Right lobe of liver (tissue), 6 donors: Measurements from ENCODE around the gene ABLIM2. TPM values are rescaled to one million over a fixed set of nuclear protein-coding genes. Genes with fewer than 3 reads are reported as not detected.

Source experiments
- ATAC-seq, 4 donors: fragments of 200-7000 bp; cut with Tn5 transposase; one replicate each; pipeline ENCODE4 v1.9.1; 2020; ENCODE audit warnings: mild to moderate bottlenecking in 4 of 4, moderate library complexity in 4 of 4
- DNase-seq, 3 donors: peaks; one replicate each; pipeline ENCODE4 v3.0.0-alpha.2; 2020
- H3K27ac ChIP-seq, 3 donors: fragments of 200-600 bp; one replicate each; pipeline ENCODE4 v1.8.0; 2022
- H3K27me3 ChIP-seq, 2 donors: fragments of 200-600 bp; one replicate each; pipeline ENCODE4 v1.8.0; 2022
- H3K36me3 ChIP-seq, 4 donors: fragments of 200-600 bp; sonication (generic) in 1 of 4; one replicate each; pipeline versions ENCODE4 v1.5.1 to v1.8.0; 2017 to 2022; ENCODE audit warnings: control low read depth in 1 of 4
- H3K4me1 ChIP-seq, 4 donors: fragments of 200-600 bp; sonication (generic) in 1 of 4; one replicate each; pipeline versions ENCODE4 v1.5.1 to v1.8.0; 2017 to 2022; ENCODE audit warnings: control low read depth in 1 of 4
- H3K4me3 ChIP-seq, 3 donors: fragments of 200-600 bp; one replicate each; pipeline ENCODE4 v1.8.0; 2022
- H3K9me3 ChIP-seq, 4 donors: fragments of 200-600 bp; sonication (generic) in 1 of 4; one replicate each; pipeline versions ENCODE4 v1.5.1 to v1.8.0; 2017 to 2022; ENCODE audit warnings: control low read depth in 1 of 4
- CTCF ChIP-seq, 4 donors: fragments of 200-600 bp in 3 of 4; fragments of 450-650 bp in 1 of 4; IDR thresholded peaks; one replicate each; pipeline versions ENCODE4 v1.5.1 to v1.8.0; 2016 to 2022; ENCODE audit warnings: antibody characterized with exemption in 4 of 4, mild to moderate bottlenecking in 2 of 4
- POLR2A ChIP-seq: fragments of 450-650 bp; IDR thresholded peaks from one replicate; pipeline ENCODE4 v1.6.1; 2017; ENCODE audit warnings: antibody characterized with exemption, mild to moderate bottlenecking
- WGBS: methylation state at CpG from one replicate; pipeline ENCODE4 v1.1.6; 2018; ENCODE audit warnings: low coverage, low lambda C conversion rate; ENCODE audit not compliant: insufficient coverage; ENCODE audit errors: missing lambda C conversion rate; 5-methylcytosine and 5-hydroxymethylcytosine counted together
- intact Hi-C, 2 donors: fragments of 100-400 bp; cut with DNase I; formaldehyde crosslinking; loops; one replicate each; pipeline versions ENCODE4 v1.11.2 to v1.14.1; 2022
- total RNA-seq, 6 experiments: library from RNA; depleted of rRNA in 2 of 6; stranded (reverse); fragments of >200 nt in 2 of 6; fragmentation: NEBNext Ultra II Directional in 3 of 6; extraction: Animal tissue kit (Norgen Biotek cat#: 25700) in 3 of 6; gene quantifications; one replicate each; pipeline versions ENCODE4 v1.1.0 to v1.2.4, GENCODE V29; 2016 to 2023
- donor health status: DM: no; HTN: yes; CAD: no.
- donor health status: DM: no; HTN: no; CAD: no.
- donor health status: DM: no; HTN: no; CAD: no.
- donor health status: DM: no; HTN: yes; CAD: no.
- donor health status: DM: no; HTN: yes; CAD: no.

Gene ABLIM2
- total RNA-seq, 6 experiments from 2014 or later: 0.93 to 3.5 (median 2.3) TPM

- no peak overlapping the region for H3K27ac ChIP-seq
- H3K36me3 ChIP-seq: no peaks in the 10 kb centered on the region
- H3K9me3 ChIP-seq: no peaks in the 10 kb centered on the region
- no peak overlapping the region for H3K4me3 ChIP-seq
- H3K4me1 ChIP-seq: no peaks in the 10 kb centered on the region
- ATAC-seq (no peak), DNase-seq (no peak)
- no peaks in the 10 kb centered on the region for H3K27me3 ChIP-seq
- WGBS: 83% methylated on average over 1 of the region's 1 CpG
- intact Hi-C loops: no loop called here
- TF ChIP-seq POLR2A (no peak), CTCF (IDR thresholded peaks at IDR 0.05) (peak; percentile 24 to 39 (median 31))
Measured at GRCh38 chr4:8168232-8168631, 9.6 kb upstream of the ABLIM2 start.

DNA sequence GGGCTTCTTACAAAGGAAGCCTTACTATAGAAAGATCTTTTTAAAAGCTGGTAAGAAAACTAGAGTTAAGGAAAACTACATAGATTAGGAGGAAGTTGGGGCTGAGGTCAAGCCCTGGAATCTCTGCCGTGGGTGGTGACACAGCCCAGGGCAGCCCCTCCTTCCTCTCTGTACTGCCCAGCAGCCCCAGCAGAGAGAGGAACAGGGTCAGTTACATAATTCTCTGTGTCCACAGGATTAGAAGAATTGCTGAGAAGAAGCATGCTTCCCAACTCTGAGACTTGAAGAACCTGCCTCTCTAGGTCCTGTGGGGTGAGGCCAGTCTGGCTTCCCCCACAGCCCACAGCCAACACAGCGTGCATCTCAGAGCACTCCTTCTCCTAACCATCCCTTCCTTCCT lies 9.2 kb upstream of the ABLIM2 start:
- DNase-seq (no peak), ATAC-seq (peak; percentile 73 to 82 (median 74))
- 0% methylated on average over 1 of the region's 2 CpGs for WGBS
- TF ChIP-seq POLR2A (no peak), CTCF (IDR thresholded peaks at IDR 0.05) (no peak)
- Histone ChIP-seq H3K9me3 (no peaks in the 10 kb centered on the region), H3K36me3 (no peaks in the 10 kb centered on the region), H3K27me3 (no peaks in the 10 kb centered on the region), H3K27ac (peak overlapping the region in 1 of 3 donors; percentile 10), H3K4me1 (no peaks in the 10 kb centered on the region), H3K4me3 (no peak overlapping the region)
- intact Hi-C loops: no loop called here

DNA sequence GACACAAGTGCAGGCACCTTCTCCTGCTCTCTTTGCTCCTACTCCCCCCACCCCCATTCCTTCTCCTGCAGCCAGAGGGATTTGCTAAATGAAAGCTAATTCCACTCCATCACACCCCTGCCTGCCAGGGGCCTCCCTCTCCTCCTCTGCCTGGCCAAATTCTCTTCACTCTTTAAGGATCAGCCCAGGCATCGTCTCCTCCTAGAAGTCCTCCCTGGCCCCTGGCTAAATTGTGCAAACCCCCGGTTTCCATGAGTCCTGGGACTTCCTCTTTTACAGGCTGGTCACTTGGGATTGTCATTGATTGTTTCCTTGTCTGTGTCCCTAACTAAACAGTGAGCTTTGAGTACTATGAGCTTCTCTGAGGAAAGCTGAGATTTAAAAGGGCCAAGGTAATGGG lies 8.7 kb upstream of the ABLIM2 start:
- H3K27ac ChIP-seq: peak overlapping the region in 1 of 3 donors; percentile 10
- 7% methylated on average over 2 of the region's 2 CpGs for WGBS

GRCh38 chr4:8165374-8165896 lies 6.8 kb upstream of the ABLIM2 start:
- H3K4me1 ChIP-seq: no peaks in the 10 kb centered on the region
- DNase-seq (no peak), ATAC-seq (no peak)
- no peak overlapping the region for H3K4me3 ChIP-seq
- no peaks in the 10 kb centered on the region for H3K9me3 ChIP-seq
- TF ChIP-seq POLR2A (no peak), CTCF (IDR thresholded peaks at IDR 0.05) (no peak)
- H3K27ac ChIP-seq: no peak overlapping the region
- no peaks in the 10 kb centered on the region for H3K36me3 ChIP-seq
- 39% methylated on average over 3 of the region's 6 CpGs for WGBS
- H3K27me3 ChIP-seq: no peaks in the 10 kb centered on the region
- intact Hi-C loops: no loop called here

More for the DNA sequence above, 8.7 kb upstream of the ABLIM2 start:
- H3K36me3 ChIP-seq: no peaks in the 10 kb centered on the region
- intact Hi-C loops: no loop called here
- no peaks in the 10 kb centered on the region for H3K27me3 ChIP-seq
- H3K4me3 ChIP-seq: no peak overlapping the region
- TF ChIP-seq CTCF (IDR thresholded peaks at IDR 0.05): no peak
- TF ChIP-seq POLR2A: no peak
- peak; percentile 15 to 51 (median 22) for ATAC-seq
- no peak for DNase-seq
- no peaks in the 10 kb centered on the region for H3K9me3 ChIP-seq
- no peaks in the 10 kb centered on the region for H3K4me1 ChIP-seq

- 71% methylated on average over 3 of the region's 10 CpGs for WGBS
- TF ChIP-seq CTCF (IDR thresholded peaks at IDR 0.05): no peak
- no peak for TF ChIP-seq POLR2A
- no peaks in the 10 kb centered on the region for H3K36me3 ChIP-seq
- H3K4me1 ChIP-seq: peaks cover 0 to 2% (median 0%) of the 10 kb centered on the region in 4 donors
- no peaks in the 10 kb centered on the region for H3K27me3 ChIP-seq
- H3K27ac ChIP-seq: no peak overlapping the region
- H3K4me3 ChIP-seq: no peak overlapping the region
- intact Hi-C loops: no loop called here
- DNase-seq (no peak), ATAC-seq (no peak)
- H3K9me3 ChIP-seq: no peaks in the 10 kb centered on the region
Measured at GRCh38 chr4:8164687-8165086, 6.1 kb upstream of the ABLIM2 start.
